ENCODE data around the gene PNN. TPM values are rescaled to one million over a fixed set of nuclear protein-coding genes. Genes with fewer than 3 reads are reported as not detected.

The PNN gene
- total and polyA plus RNA-seq, 2 of the 8 experiments (the other 6 are each of a cell fraction or from before 2014, with no cell fraction given) = 27.5 to 121 TPM

GRCh38 chr14:39185256-39186049 is 10.4 kb downstream of the PNN start:
- Histone ChIP-seq H3K4me2 (ENCODE audit: insufficient read depth in 1 of 2, low read depth in 2 of 2, low read length in 2 of 2) (no peak overlapping the region), H2AK5ac (ENCODE audit: low read depth, low read length) (no peak overlapping the region), H3K18ac (ENCODE audit: extremely low read depth, low read length) (no peak overlapping the region), H3K79me2 (ENCODE audit: control insufficient read depth in 1 of 2, insufficient read depth in 2 of 2, low read length in 2 of 2) (peaks cover 0 to 9% of the 10 kb centered on the region in 2 experiments; a peak in 3 of 4 replicates), H3K23ac (ENCODE audit: insufficient read length) (no peak overlapping the region), H3K27me3 (replicated peaks in 1 of 4; ENCODE audit: control insufficient read depth in 3 of 4, extremely low read depth in 1 of 4, insufficient read depth in 3 of 4, low read length in 3 of 4) (no peaks in the 10 kb centered on the region), H2AFZ (ENCODE audit: low read length) (no peak overlapping the region), H3K9ac (replicated peaks in 1 of 4; ENCODE audit: extremely low read depth in 1 of 4, low read depth in 3 of 4, low read length in 3 of 4) (no peak overlapping the region), H2BK20ac (ENCODE audit: low read length) (no peak overlapping the region), H2BK15ac (ENCODE audit: low read length) (no peak overlapping the region), H2BK12ac (ENCODE audit: low read depth, low read length) (no peak overlapping the region), H3K4me3 (ENCODE audit: extremely low read depth in 1 of 4, insufficient read depth in 2 of 4, low read depth in 3 of 4, low read length in 4 of 4) (no peak overlapping the region), H3K36me3 (ENCODE audit: control insufficient read depth in 2 of 4, insufficient read depth in 4 of 4, low read length in 3 of 4) (peaks cover 19 to 46% (median 32%) of the 10 kb centered on the region in 4 experiments), H3K23me2 (ENCODE audit: low read depth, low read length) (no peaks in the 10 kb centered on the region; the same call in 1 of the 2 replicates), H3K4me1 (replicated peaks in 1 of 4; ENCODE audit: control insufficient read depth in 3 of 4, insufficient read depth in 4 of 4, low read length in 3 of 4) (peaks cover 0 to 10% (median 4%) of the 10 kb centered on the region in 4 experiments; a peak in 4 of 7 replicates), H3K56ac (replicated peaks; ENCODE audit: insufficient read length, low read depth, low read length) (no peak overlapping the region), H2BK5ac (ENCODE audit: low read depth, low read length) (no peak overlapping the region), H3K9me3 (ENCODE audit: insufficient read depth in 2 of 2, low read depth in 1 of 2, low read length in 1 of 2) (no peaks in the 10 kb centered on the region), H4K8ac (ENCODE audit: extremely low read depth, insufficient read depth, low read length) (no peak overlapping the region), H4K5ac (ENCODE audit: insufficient read length, low read depth, low read length) (no peak overlapping the region), H4K91ac (replicated peaks; ENCODE audit: insufficient read length, low read length) (no peak overlapping the region), H2BK120ac (replicated peaks; ENCODE audit: low read depth, low read length) (no peak overlapping the region), H4K20me1 (replicated peaks in 1 of 2; ENCODE audit: control insufficient read depth in 1 of 2, insufficient read depth in 2 of 2, low read length in 2 of 2) (peaks cover 4% of the 10 kb centered on the region in 2 experiments), H3K79me1 (ENCODE audit: low read depth, low read length) (no peaks in the 10 kb centered on the region; the same call in none of the 2 replicates), H3K27ac (ENCODE audit: low read depth, low read length) (no peak overlapping the region), H3K14ac (ENCODE audit: insufficient read length) (no peak overlapping the region), H3K4ac (replicated peaks; ENCODE audit: insufficient read length, low read depth, low read length) (no peak overlapping the region)
- CTCF ChIA-PET (ENCODE audit: partially characterized antibody) = interaction anchor here (1.0 to 1.6 kb wide), 3 partner anchors 15 to 184 kb away, joined by 3 to 8 read pairs (median 3); partner anchors contain the start of gene TRAPPC6B
- POLR2A ChIA-PET (ENCODE audit: partially characterized antibody) = interaction anchor here (0.7 to 13.8 kb wide), 27 partner anchors 6 to 245 kb away, joined by 3 to 219 read pairs (median 3); partner anchors contain the start of genes GEMIN2, PNN, SEC23A and TRAPPC6B
- DNase-seq (ENCODE audit: low read depth in 1 of 2, low spot score in 2 of 2) = no peak
- peak; percentile 1 to 77 for TF ChIP-seq POLR2A (IDR thresholded peaks at IDR 0.05; ENCODE audit: control extremely low read depth in 1 of 2, low read depth in 2 of 2, low read length in 2 of 2)
- no peak for TF ChIP-seq ZNF274 (IDR thresholded peaks at IDR 0.05; ENCODE audit: borderline replicate concordance, extremely low read depth, low read length)
- TF ChIP-seq EZH2 (IDR thresholded peaks at IDR 0.05; ENCODE audit: low read depth, low read length, severe bottlenecking) = no peak
- TF ChIP-seq USF2 (IDR thresholded peaks at IDR 0.05; ENCODE audit: low read length) = no peak
- 91% methylated on average over 5 of the region's 5 CpGs; no CpG with 5 or more reads in 1 of the 2 experiments for WGBS, 2 experiments (ENCODE audit: extremely low coverage in 1 of 2, insufficient coverage in 1 of 2, insufficient read length in 1 of 2, insufficient replicate concordance in 2 of 2, low coverage in 1 of 2, low lambda C conversion rate in 2 of 2, missing lambda C conversion rate in 1 of 2)
- FAIRE-seq = no peak
